ENCODE data around the gene FCHO1. TPM values are rescaled to one million over a fixed set of nuclear protein-coding genes. Genes with fewer than 3 reads are reported as not detected.
A peak's percentile ranks its signal among the peaks of the same experiment; 100 is the strongest.

The FCHO1 gene
- total RNA-seq, 1 donor from 2014 or later = 7.4 TPM

- no peak overlapping the region for H3K27ac ChIP-seq
- no peaks in the 10 kb centered on the region for H3K4me1 ChIP-seq
- TF ChIP-seq CTCF (IDR thresholded peaks at IDR 0.05) = no peak
- no peaks in the 10 kb centered on the region for H3K36me3 ChIP-seq
- DNase-seq (no peak), ATAC-seq (no peak)
- no peak overlapping the region for H3K4me3 ChIP-seq
- no peaks in the 10 kb centered on the region for H3K27me3 ChIP-seq
- H3K9me3 ChIP-seq = no peaks in the 10 kb centered on the region
- intact Hi-C loops (cut with DNase I) = no loop called here
Observed at GRCh38 chr19:17758515-17758914, 7.2 kb downstream of the FCHO1 start.

GRCh38 chr19:17761148-17761547 lies 9.9 kb downstream of the FCHO1 start:
- ATAC-seq = no peak
- no peak for TF ChIP-seq CTCF (IDR thresholded peaks at IDR 0.05)
- intact Hi-C loops (cut with DNase I) = no loop called here

GRCh38 chr19:17762505-17763229 lies 11.4 kb downstream of the FCHO1 start:
- peaks cover 8% of the 10 kb centered on the region for H3K4me1 ChIP-seq
- H3K4me3 ChIP-seq = no peak overlapping the region
- H3K9me3 ChIP-seq = no peaks in the 10 kb centered on the region
- intact Hi-C loops (cut with DNase I) = no loop called here
- peak; percentile 12 for ATAC-seq
- no peak for DNase-seq
- no peak overlapping the region for H3K27ac ChIP-seq
- H3K27me3 ChIP-seq = no peaks in the 10 kb centered on the region
- H3K36me3 ChIP-seq = no peaks in the 10 kb centered on the region
- TF ChIP-seq CTCF (IDR thresholded peaks at IDR 0.05) = no peak

More at GRCh38 chr19:17761148-17761547, 9.9 kb downstream of the FCHO1 start:
- no peak for DNase-seq
- Histone ChIP-seq H3K27ac (no peak overlapping the region), H3K4me3 (no peak overlapping the region), H3K9me3 (no peaks in the 10 kb centered on the region), H3K27me3 (no peaks in the 10 kb centered on the region), H3K4me1 (peaks cover under 1% of the 10 kb centered on the region), H3K36me3 (no peaks in the 10 kb centered on the region)

GRCh38 chr19:17764348-17764747 lies 13.1 kb downstream of the FCHO1 start:
- DNase-seq (no peak), ATAC-seq (no peak)
- Histone ChIP-seq H3K4me1 (peaks cover 8% of the 10 kb centered on the region), H3K36me3 (no peaks in the 10 kb centered on the region), H3K9me3 (no peaks in the 10 kb centered on the region), H3K4me3 (no peak overlapping the region), H3K27me3 (no peaks in the 10 kb centered on the region), H3K27ac (no peak overlapping the region)
- no peak for TF ChIP-seq CTCF (IDR thresholded peaks at IDR 0.05)
- intact Hi-C loops (cut with DNase I) = no loop called here

GRCh38 chr19:17765069-17765618 lies 13.9 kb downstream of the FCHO1 start:
- Histone ChIP-seq H3K9me3 (no peaks in the 10 kb centered on the region), H3K4me1 (peaks cover 8% of the 10 kb centered on the region), H3K27me3 (no peaks in the 10 kb centered on the region), H3K4me3 (no peak overlapping the region), H3K36me3 (no peaks in the 10 kb centered on the region), H3K27ac (no peak overlapping the region)
- intact Hi-C loops (cut with DNase I) = no loop called here
- TF ChIP-seq CTCF (IDR thresholded peaks at IDR 0.05) = no peak
- ATAC-seq (peak; percentile 96), DNase-seq (peak; percentile 86)

Data from upper lobe of right lung (tissue), 1 donor.